GM10266 (cell line): ENCODE data around the gene BRSK1.

ENCODE experiments used
- DNase-seq: peaks from one replicate; pipeline ENCODE4 v3.0.0; 2012; ENCODE audit errors: extremely low spot score
- TF ChIP-seq, protein P1 (sequence below): IDR thresholded peaks from 2 replicates; pipeline ENCODE4 v1.5.1; 2012; ENCODE audit warnings: mild to moderate bottlenecking, low read depth; ENCODE audit not compliant: control insufficient read depth, insufficient read depth; ENCODE audit errors: missing control alignments

The BRSK1 gene

GRCh38 chr19:55340784-55341147 is 57.0 kb downstream of the BRSK1 start:
- TF ChIP-seq, protein P1, sequence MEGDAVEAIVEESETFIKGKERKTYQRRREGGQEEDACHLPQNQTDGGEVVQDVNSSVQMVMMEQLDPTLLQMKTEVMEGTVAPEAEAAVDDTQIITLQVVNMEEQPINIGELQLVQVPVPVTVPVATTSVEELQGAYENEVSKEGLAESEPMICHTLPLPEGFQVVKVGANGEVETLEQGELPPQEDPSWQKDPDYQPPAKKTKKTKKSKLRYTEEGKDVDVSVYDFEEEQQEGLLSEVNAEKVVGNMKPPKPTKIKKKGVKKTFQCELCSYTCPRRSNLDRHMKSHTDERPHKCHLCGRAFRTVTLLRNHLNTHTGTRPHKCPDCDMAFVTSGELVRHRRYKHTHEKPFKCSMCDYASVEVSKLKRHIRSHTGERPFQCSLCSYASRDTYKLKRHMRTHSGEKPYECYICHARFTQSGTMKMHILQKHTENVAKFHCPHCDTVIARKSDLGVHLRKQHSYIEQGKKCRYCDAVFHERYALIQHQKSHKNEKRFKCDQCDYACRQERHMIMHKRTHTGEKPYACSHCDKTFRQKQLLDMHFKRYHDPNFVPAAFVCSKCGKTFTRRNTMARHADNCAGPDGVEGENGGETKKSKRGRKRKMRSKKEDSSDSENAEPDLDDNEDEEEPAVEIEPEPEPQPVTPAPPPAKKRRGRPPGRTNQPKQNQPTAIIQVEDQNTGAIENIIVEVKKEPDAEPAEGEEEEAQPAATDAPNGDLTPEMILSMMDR: peak; percentile 44
- peak; percentile 53 for DNase-seq

DNA sequence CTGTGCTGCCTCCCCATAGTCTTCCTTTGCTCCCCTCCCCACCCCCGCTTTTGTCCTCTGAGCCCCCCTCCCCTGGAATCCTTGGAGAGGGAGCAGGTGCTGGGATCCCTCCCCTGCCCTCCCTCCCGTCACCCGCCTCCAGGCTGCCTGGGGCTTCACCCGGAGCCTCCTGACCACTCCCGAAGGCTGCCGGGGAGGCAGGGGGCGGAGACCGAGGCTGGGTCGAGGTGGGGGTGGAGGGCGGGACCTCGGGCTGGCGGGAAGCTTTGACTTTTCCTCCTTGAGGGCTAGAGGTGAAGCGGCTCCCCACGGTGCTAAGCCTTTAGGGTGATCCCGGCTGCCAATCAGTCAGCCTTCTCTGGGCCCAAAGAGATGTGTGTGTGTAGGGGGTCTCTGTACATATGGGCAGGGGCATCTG is 57.4 kb downstream of the BRSK1 start:
- TF ChIP-seq, protein P1: no peak
- DNase-seq: peak; percentile 95

- TF ChIP-seq, protein P1: no peak
- DNase-seq: no peak
Measured at GRCh38 chr19:55341595-55342531, 58.1 kb downstream of the BRSK1 start.

GRCh38 chr19:55344444-55344843 is 60.6 kb downstream of the BRSK1 start:
- no peak for DNase-seq
- TF ChIP-seq, protein P1: no peak

DNA sequence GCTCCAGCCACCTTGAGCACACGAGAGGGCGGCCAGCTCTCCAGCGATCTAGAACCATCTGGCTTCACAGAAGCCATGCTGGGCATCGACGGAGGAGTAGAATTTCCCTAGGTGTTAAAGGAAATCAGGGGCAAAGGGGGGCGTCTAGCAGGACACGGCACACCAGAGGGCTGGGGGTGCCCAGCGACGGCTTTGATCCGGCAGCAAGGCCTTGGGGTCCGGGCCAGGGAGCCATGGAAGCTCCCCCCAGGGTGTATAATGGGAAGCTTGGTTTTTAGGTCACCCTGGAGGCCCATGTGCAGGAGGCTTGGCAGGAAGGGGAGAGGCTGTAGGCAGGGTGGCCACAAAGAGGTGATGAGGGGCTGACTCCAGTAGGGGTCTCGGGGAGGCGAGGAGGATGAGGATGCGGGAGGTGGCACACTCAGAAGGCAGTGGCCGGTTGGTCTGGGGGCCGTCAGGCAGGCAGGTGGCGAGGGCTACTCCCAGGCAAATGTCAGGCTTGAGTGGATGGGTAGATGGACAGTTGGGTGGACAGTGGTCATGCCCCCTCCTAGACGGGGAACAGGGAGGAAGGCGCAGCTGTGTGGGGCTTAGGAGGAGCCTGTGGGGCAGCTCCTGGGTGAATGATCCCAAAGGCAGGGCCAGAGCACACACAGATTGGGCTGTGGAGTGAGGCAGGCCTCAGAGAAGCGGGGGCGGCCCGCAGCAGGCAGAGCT is 61.5 kb downstream of the BRSK1 start:
- no peak for DNase-seq
- TF ChIP-seq, protein P1: no peak

DNA sequence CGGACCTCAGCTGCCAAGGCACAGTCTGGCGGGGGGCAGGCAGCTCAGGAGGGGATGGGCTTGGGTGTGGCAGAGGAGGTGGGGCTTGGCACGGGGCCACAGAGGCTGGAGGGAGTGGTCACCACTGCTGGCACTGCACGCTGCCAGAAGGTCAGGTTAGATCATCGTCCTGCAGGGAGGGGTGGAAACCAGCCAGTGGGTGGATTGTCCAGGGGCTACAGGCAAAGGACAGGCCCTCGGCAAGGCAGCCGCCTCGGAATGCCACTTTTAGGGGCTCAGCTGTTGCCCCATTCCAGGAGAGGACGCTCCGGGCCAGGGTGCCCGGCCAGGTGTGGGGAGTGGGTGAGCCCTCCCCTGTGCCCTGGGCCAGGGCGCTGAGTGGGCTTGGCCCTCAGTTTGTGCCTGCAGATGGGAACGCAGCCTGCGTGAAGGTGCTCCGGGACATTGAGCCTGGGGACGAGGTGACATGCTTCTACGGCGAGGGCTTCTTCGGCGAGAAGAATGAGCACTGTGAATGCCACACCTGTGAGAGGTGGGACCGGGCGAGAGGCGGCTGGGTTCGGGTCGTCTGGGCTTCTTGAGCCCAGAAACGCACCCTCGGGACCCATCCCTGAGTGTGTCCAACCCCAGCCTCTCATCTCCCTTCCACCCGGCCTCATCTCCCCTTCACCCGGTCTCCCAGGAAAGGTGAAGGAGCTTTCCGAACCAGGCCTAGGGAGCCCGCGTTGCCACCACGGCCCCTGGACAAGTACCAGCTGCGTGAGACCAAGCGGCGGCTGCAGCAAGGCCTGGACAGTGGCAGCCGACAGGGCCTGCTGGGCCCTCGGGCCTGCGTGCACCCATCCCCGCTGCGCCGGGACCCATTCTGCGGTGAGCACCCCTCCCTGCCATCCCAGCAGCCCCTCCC is 62.3 kb downstream of the BRSK1 start:
- TF ChIP-seq, protein P1: no peak
- DNase-seq: no peak
